Large intestine (tissue), 12 donors: ENCODE measurements around the gene SIDT1. TPM values are rescaled to one million over a fixed set of nuclear protein-coding genes. Genes with fewer than 3 reads are reported as not detected.

ENCODE experiments used
- DNase-seq, 2 donors: peaks; one replicate each; pipeline versions ENCODE4 v3.0.0 to v3.0.0-alpha.2; 2013
- H3K27ac ChIP-seq: one replicate; pipeline ENCODE4 v1.5.1; 2013; ENCODE audit warnings: low read length
- H3K27me3 ChIP-seq: 2 replicates; pipeline ENCODE4 v1.6.1; 2013; ENCODE audit warnings: low read length; ENCODE audit not compliant: control insufficient read depth, insufficient read depth
- H3K36me3 ChIP-seq: 2 replicates; pipeline ENCODE4 v1.6.1; 2013; ENCODE audit warnings: low read length; ENCODE audit not compliant: control insufficient read depth, insufficient read depth
- H3K4me1 ChIP-seq: one replicate; pipeline ENCODE4 v1.6.1; 2013; ENCODE audit warnings: low read length; ENCODE audit not compliant: control insufficient read depth, insufficient read depth
- H3K4me3 ChIP-seq: one replicate; pipeline ENCODE4 v1.5.1; 2013; ENCODE audit warnings: low read length
- H3K9me3 ChIP-seq: one replicate; pipeline ENCODE4 v1.6.1; 2013; ENCODE audit warnings: mild to moderate bottlenecking, low read depth, low read length, moderate library complexity; ENCODE audit not compliant: control insufficient read depth
- WGBS: methylation state at CpG from one replicate; pipeline ENCODE4 v1.1.5; 2013; ENCODE audit warnings: low lambda C conversion rate; ENCODE audit not compliant: insufficient coverage; 5-methylcytosine and 5-hydroxymethylcytosine counted together
- long read RNA-seq, 11 donors: transcript quantifications; one replicate each; lab custom pipeline, GENCODE V29; 2026
- polyA plus RNA-seq: library from polyadenylated mRNA; unstranded; fragments of 120-200 nt; gene quantifications from one replicate; pipeline ENCODE4 v1.2.1, GENCODE V29; 2013

Gene SIDT1
- 4.5 TPM for polyA plus RNA-seq
- long read RNA-seq, donor 1, result 0 reads
- long read RNA-seq, donor 2, result 0 reads
- long read RNA-seq, donor 3, result 0 reads
- long read RNA-seq, donor 4, result 0 reads
- long read RNA-seq, donor 5, result 0 reads
- long read RNA-seq, donor 6, result 0 reads
- long read RNA-seq, donor 7, result 0 reads
- long read RNA-seq, donor 8, partial matches to known transcripts, result 0 of 1 reads
- long read RNA-seq, donor 8, other reads (novel, unspliced or antisense), result 0 of 1 reads
- long read RNA-seq, donor 9, result 0 reads
- long read RNA-seq, donor 10, result 0 reads
- long read RNA-seq, donor 11, full-length matches to known transcripts, result 1 of 1 reads
- long read RNA-seq, donor 11, partial matches to known transcripts, result 0 of 1 reads
- long read RNA-seq, donor 11, other reads (novel, unspliced or antisense), result 0 of 1 reads

DNA sequence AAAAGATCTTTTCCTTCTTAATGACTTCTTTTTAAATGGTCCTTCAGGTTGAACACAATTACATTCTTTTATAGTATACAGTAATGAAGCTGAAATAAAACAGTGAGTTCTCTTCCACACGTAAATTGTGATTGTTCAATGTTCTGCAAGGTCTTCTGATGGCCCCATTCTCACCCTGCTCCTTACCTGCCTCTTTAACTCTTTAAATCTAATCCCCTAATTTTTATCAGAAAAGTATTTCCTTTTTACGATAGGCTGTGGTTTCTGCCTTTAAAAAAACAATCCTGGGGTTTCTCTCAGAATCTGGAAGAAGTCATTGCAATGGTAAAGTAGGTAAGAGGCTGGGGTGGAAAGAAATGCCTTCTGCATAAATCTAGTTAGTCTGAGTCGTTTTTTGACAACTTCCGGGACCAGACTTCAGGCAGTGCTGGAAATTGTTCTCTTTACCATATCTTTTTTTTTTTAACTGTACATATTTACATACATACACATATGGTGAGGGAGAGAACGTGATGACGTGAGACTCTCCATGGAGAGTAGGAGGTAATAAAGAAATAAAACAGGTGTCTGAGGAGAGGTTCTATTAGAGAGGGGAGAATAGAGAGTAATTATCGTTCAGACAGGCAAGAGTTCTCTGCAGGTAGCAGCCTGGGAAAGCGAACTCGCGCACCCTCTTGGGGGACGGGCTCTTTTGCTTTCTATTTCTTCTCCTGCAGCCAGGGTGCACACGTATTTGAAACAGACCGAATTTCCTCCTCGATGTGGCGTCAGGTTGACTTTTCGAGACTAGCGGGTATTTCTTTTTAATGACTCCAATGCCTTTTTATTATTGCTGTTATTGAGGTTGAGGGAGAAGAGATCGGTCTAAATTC lies at the start of gene SIDT1:
TSS of gene SIDT1 (plus strand) at position 730 of the 872 bp plus-strand sequence. CDS start 467 bp downstream, outside the sequence.
- Histone ChIP-seq H3K27me3 (peaks cover 17% of the 10 kb centered on the region), H3K9me3 (no peaks in the 10 kb centered on the region), H3K27ac (peak within 1 kb of the TSS; percentile 65), H3K4me1 (no peaks in the 10 kb centered on the region), H3K4me3 (peak within 1 kb of the TSS; percentile 74), H3K36me3 (no peaks in the 10 kb centered on the region)
- DNase-seq, result peak; percentile 72 to 83
- WGBS, result 13% methylated on average over 1 of the region's 18 CpGs

DNA sequence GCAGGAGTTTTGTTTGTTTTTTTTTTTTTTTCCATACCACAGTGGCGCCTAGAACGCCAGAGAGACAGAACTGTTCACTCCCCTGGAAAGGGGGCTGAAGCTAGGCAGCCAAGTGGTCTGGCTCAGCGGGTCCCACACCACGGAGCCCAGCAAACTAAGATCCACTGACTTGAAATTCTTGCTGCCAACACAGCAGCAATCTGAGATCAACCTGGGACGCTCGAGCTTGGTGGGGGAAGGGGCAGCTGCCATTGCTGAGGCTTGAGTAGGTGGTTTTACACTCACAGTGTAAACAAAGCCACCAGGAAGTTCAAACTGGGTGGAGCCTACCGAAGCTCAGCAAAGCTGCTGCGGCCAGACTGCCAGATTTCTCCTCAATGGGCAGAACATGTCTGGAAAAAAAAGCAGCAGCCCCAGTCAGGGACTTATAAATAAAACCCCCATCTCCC lies 47.2 kb upstream of the SIDT1 start:
- Histone ChIP-seq H3K4me1 (no peaks in the 10 kb centered on the region), H3K36me3 (peaks cover 18% of the 10 kb centered on the region), H3K4me3 (no peak overlapping the region), H3K27me3 (no peaks in the 10 kb centered on the region), H3K9me3 (peaks cover 5% of the 10 kb centered on the region), H3K27ac (no peak overlapping the region)
- no CpG with 5 or more reads among the region's 8 CpGs for WGBS
- no peak for DNase-seq

DNA sequence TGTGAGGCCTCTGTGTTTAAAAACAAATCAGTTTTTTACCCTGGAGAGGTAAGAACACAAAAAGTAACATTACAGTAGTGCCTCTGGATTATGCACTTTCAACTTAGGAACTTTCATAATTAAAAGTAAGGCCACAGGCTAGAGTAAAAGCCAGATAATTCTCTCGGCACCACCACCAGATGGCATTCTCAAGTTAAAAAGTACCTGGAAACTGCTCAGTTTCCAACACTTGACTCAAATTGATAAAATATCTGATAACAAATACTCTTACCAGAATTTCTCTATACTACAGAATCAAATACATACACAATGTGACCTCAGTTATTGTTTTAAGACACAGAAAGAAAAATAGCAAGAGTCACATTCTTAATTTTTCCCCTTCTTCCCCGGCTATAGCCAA lies 37.3 kb upstream of the SIDT1 start:
- H3K4me1 ChIP-seq, result no peaks in the 10 kb centered on the region
- H3K27ac ChIP-seq, result no peak overlapping the region
- DNase-seq, result peak in 1 of 2 donors; percentile 31
- H3K27me3 ChIP-seq, result no peaks in the 10 kb centered on the region
- 50% methylated on average over 1 of the region's 2 CpGs for WGBS
- H3K36me3 ChIP-seq, result peaks cover 24% of the 10 kb centered on the region
- no peaks in the 10 kb centered on the region for H3K9me3 ChIP-seq
- H3K4me3 ChIP-seq, result no peak overlapping the region

DNA sequence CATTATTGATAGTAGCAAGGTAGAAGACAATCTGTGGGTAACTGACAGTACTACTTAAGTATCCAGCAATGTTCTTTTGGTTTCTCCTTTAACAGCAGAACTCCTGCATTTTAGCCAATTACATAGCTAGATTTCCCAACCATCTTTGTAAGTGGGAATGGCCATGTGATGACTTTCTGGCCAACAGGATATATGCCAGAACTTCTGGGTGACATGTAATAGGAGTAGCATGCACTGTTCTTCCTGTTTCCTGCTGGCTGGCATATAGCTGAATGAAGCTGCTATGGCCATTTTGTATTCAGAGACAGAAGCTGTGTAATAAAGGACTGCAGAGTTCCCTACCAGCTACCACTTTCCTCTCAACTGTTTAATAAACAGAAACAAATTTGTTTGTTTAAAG lies 35.4 kb upstream of the SIDT1 start:
- Histone ChIP-seq H3K9me3 (no peaks in the 10 kb centered on the region), H3K36me3 (peaks cover 22% of the 10 kb centered on the region), H3K4me3 (no peak overlapping the region), H3K27ac (no peak overlapping the region), H3K27me3 (no peaks in the 10 kb centered on the region), H3K4me1 (no peaks in the 10 kb centered on the region)
- DNase-seq, result no peak

DNA sequence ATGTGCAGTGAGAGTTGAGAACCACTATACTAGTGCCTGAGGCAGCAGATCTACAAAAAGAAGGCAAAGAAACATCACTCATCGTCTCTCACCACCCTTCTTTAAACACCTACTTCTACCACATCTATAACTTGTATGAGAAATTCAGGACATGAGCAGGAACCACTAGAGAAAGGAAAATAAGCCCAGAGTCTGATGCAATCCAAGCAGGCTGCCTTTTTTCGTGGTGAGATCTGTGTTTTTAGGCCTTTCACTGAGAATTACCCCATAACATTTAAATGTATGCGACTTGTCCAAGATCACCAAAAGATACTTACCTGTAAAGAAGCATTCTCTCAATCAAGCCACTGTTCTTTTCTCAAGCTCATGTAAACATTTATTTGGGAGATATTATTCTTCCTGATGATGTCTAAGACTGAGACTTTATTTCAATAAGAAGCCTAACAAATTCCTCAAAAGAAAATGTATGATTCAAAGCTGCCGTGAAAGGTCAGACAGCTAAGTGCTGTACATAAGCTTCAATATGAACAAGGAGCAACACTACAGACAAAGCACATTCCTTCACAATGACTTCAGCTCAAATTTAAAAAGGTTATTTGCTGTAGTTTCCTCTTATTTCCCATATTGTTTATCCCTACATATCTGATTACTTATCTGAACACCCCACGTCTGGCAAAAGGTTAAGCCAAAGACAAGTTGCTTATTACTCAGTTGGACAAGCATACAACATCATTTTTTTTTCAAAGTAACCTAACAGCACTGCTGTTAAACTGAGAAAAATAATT lies 33.9 kb upstream of the SIDT1 start:
- Histone ChIP-seq H3K27ac (no peak overlapping the region), H3K27me3 (no peaks in the 10 kb centered on the region), H3K4me3 (no peak overlapping the region), H3K36me3 (peaks cover 18% of the 10 kb centered on the region), H3K4me1 (no peaks in the 10 kb centered on the region), H3K9me3 (no peaks in the 10 kb centered on the region)
- DNase-seq, result no peak
- WGBS, result 92% methylated on average over 3 of the region's 5 CpGs

GRCh38 chr3:113499081-113499480 lies 33.3 kb upstream of the SIDT1 start:
- no peaks in the 10 kb centered on the region for H3K9me3 ChIP-seq
- no CpG with 5 or more reads among the region's 1 CpG for WGBS
- DNase-seq, result no peak
- no peaks in the 10 kb centered on the region for H3K4me1 ChIP-seq
- H3K36me3 ChIP-seq, result peaks cover 18% of the 10 kb centered on the region
- H3K4me3 ChIP-seq, result no peak overlapping the region
- no peak overlapping the region for H3K27ac ChIP-seq
- no peaks in the 10 kb centered on the region for H3K27me3 ChIP-seq

DNA sequence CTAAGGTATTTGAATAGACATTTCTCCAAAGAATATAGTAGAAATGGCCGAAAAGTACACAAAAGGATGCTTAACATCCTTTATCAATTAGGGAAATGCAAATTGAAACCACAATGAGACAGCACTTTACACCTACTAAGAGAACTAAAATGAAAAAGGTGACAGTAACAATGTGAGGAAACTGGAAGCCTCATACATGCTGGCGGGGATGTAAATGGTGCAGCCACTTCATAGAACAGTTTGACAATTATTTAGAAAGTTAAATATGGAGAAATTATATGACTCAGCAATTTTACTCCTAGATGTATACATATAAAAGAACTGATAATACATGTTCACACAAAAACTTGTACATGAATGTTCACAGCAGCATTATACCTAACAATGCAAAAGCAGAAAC lies 30.8 kb upstream of the SIDT1 start:
- H3K4me3 ChIP-seq, result no peak overlapping the region
- peaks cover 17% of the 10 kb centered on the region for H3K36me3 ChIP-seq
- H3K27ac ChIP-seq, result no peak overlapping the region
- H3K9me3 ChIP-seq, result no peaks in the 10 kb centered on the region
- no peak for DNase-seq
- no peaks in the 10 kb centered on the region for H3K4me1 ChIP-seq
- WGBS, result 100% methylated on average over 1 of the region's 2 CpGs
- H3K27me3 ChIP-seq, result no peaks in the 10 kb centered on the region

DNA sequence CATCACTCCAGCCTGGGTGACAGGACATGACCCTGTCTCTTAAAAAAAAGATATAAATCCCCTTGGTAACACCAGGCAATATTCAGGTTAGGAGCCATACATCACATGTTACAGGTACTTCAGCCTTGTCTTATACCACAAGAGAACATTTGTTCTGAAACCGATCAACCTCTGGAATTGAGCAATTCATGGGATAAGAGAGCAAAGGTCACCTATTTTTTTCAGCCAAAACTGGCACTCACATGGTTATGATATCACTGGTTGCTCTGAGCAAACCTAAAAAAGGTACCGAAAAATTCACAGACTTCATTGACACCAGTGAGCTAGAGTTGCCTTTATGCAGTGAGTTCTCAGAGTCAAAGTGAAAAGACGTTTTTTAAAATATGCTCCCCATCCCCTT lies 26.5 kb upstream of the SIDT1 start:
- peaks cover 2% of the 10 kb centered on the region for H3K36me3 ChIP-seq
- H3K9me3 ChIP-seq, result no peaks in the 10 kb centered on the region
- H3K27ac ChIP-seq, result no peak overlapping the region
- WGBS, result no CpG with 5 or more reads among the region's 3 CpGs
- no peak overlapping the region for H3K4me3 ChIP-seq
- no peaks in the 10 kb centered on the region for H3K27me3 ChIP-seq
- DNase-seq, result peak in 1 of 2 donors; percentile 33
- no peaks in the 10 kb centered on the region for H3K4me1 ChIP-seq

GRCh38 chr3:113507501-113508067 lies 24.8 kb upstream of the SIDT1 start:
- Histone ChIP-seq H3K4me3 (no peak overlapping the region), H3K27me3 (no peaks in the 10 kb centered on the region), H3K27ac (no peak overlapping the region), H3K4me1 (no peaks in the 10 kb centered on the region), H3K9me3 (no peaks in the 10 kb centered on the region), H3K36me3 (peaks cover 2% of the 10 kb centered on the region)
- no CpG with 5 or more reads among the region's 4 CpGs for WGBS
- no peak for DNase-seq

- Histone ChIP-seq H3K27ac (no peak overlapping the region), H3K4me3 (no peak overlapping the region), H3K27me3 (no peaks in the 10 kb centered on the region), H3K4me1 (no peaks in the 10 kb centered on the region), H3K9me3 (no peaks in the 10 kb centered on the region), H3K36me3 (peaks cover 2% of the 10 kb centered on the region)
- no CpG with 5 or more reads among the region's 1 CpG for WGBS
- no peak for DNase-seq
Measured at GRCh38 chr3:113508966-113509365, 23.4 kb upstream of the SIDT1 start.
